Measurements from ENCODE around the gene ZPBP.

DNA sequence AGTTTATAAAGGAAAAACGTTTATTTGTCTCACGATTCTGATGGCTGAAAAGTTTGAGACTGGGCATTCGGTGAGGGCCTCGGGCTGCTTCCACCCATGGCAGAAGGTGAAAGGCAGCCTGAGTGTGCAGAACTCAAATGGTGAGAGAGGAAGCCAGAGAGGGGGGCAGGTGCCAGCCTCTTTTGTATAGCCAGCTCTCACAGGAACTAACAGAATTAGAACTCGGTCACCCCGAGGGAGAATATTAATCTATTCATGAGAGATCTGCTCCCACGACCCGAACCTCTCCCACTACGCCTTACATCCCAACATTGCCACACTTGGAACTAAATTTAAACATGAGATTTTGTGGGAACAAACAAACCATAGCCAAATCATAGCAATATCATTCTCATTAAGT lies 112.6 kb downstream of the ZPBP start:
- TF ChIP-seq EZH2phosphoT487 (IDR thresholded peaks at IDR 0.05; ENCODE audit: low read depth): no peak
- TF ChIP-seq, protein P1, sequence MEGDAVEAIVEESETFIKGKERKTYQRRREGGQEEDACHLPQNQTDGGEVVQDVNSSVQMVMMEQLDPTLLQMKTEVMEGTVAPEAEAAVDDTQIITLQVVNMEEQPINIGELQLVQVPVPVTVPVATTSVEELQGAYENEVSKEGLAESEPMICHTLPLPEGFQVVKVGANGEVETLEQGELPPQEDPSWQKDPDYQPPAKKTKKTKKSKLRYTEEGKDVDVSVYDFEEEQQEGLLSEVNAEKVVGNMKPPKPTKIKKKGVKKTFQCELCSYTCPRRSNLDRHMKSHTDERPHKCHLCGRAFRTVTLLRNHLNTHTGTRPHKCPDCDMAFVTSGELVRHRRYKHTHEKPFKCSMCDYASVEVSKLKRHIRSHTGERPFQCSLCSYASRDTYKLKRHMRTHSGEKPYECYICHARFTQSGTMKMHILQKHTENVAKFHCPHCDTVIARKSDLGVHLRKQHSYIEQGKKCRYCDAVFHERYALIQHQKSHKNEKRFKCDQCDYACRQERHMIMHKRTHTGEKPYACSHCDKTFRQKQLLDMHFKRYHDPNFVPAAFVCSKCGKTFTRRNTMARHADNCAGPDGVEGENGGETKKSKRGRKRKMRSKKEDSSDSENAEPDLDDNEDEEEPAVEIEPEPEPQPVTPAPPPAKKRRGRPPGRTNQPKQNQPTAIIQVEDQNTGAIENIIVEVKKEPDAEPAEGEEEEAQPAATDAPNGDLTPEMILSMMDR (IDR thresholded peaks at IDR 0.05; ENCODE audit: low read depth, low read length): no peak

Data from OCI-LY3 (cell line).